ENCODE measurements around the gene HS6ST2. TPM values are rescaled to one million over a fixed set of nuclear protein-coding genes. Genes with fewer than 3 reads are reported as not detected.

The HS6ST2 gene
- total RNA-seq, 1 experiment from 2014 or later = 0.26 TPM

GRCh38 chrX:132751063-132751690 lies 207.3 kb downstream of the HS6ST2 start:
- no TSS peak for BruUV-seq (replicated peaks)
- ChIA-PET CTCF (no interaction called here), POLR2A (no interaction called here)
- ATAC-seq (no peak), DNase-seq (ENCODE audit: low read depth, low spot score) (no peak)
- no peak for TF ChIP-seq REST (IDR thresholded peaks at IDR 0.05; ENCODE audit: insufficient read depth in 1 of 2, low read depth in 2 of 2, low read length in 1 of 2)
- TF ChIP-seq CTCF (IDR thresholded peaks at IDR 0.05) = no peak
- TF ChIP-seq POLR2AphosphoS5 (IDR thresholded peaks at IDR 0.05; ENCODE audit: low read depth, low read length) = no peak
- TF ChIP-seq TCF7L2 (IDR thresholded peaks at IDR 0.05; ENCODE audit: low read depth, low read length) = no peak
- no peak for TF ChIP-seq SIN3A (IDR thresholded peaks at IDR 0.05; ENCODE audit: borderline replicate concordance, insufficient read depth, low read depth, low read length)
- intact Hi-C loops (cut with micrococcal nuclease; ENCODE audit: unreplicated experiment) (no loop called here), in situ Hi-C loops (cut with HindIII; ENCODE audit: low pct_unique_long_range_greater_than_20kb, low sequenced_read_pairs) (no loop called here)
- H3K27ac ChIP-seq (ENCODE audit: low read length) = no peak overlapping the region
- no peaks in the 10 kb centered on the region for H3K9me3 ChIP-seq (ENCODE audit: control insufficient read depth, insufficient read depth, low read depth, low read length)
- H3K36me3 ChIP-seq (ENCODE audit: control insufficient read depth, insufficient read depth, low read length) = no peaks in the 10 kb centered on the region
- no peak overlapping the region for H3K4me3 ChIP-seq (ENCODE audit: low read depth in 2 of 2, low read length in 2 of 2)
- no peaks in the 10 kb centered on the region for H3K4me1 ChIP-seq (ENCODE audit: control insufficient read depth, insufficient read depth, low read length)
- H3K27me3 ChIP-seq (ENCODE audit: control insufficient read depth, insufficient read depth, low read length) = no peaks in the 10 kb centered on the region

GRCh38 chrX:132750331-132751062 lies 207.9 kb downstream of the HS6ST2 start:
- POLR2A ChIA-PET = no interaction called here
- CTCF ChIA-PET = no interaction called here
- TF ChIP-seq SIN3A (IDR thresholded peaks at IDR 0.05; ENCODE audit: borderline replicate concordance, insufficient read depth, low read depth, low read length) = no peak
- TF ChIP-seq POLR2AphosphoS5 (IDR thresholded peaks at IDR 0.05; ENCODE audit: low read depth, low read length) = no peak
- TF ChIP-seq TCF7L2 (IDR thresholded peaks at IDR 0.05; ENCODE audit: low read depth, low read length) = no peak
- no peak for TF ChIP-seq REST (IDR thresholded peaks at IDR 0.05; ENCODE audit: insufficient read depth in 1 of 2, low read depth in 2 of 2, low read length in 1 of 2)
- TF ChIP-seq CTCF (IDR thresholded peaks at IDR 0.05) = no peak
- in situ Hi-C loops (cut with HindIII; ENCODE audit: low pct_unique_long_range_greater_than_20kb, low sequenced_read_pairs) (no loop called here), intact Hi-C loops (cut with micrococcal nuclease; ENCODE audit: unreplicated experiment) (no loop called here)
- no peaks in the 10 kb centered on the region for H3K4me1 ChIP-seq (ENCODE audit: control insufficient read depth, insufficient read depth, low read length)
- ATAC-seq (no peak), DNase-seq (ENCODE audit: low read depth, low spot score) (no peak)
- no peaks in the 10 kb centered on the region for H3K36me3 ChIP-seq (ENCODE audit: control insufficient read depth, insufficient read depth, low read length)
- no peaks in the 10 kb centered on the region for H3K9me3 ChIP-seq (ENCODE audit: control insufficient read depth, insufficient read depth, low read depth, low read length)
- no peak overlapping the region for H3K27ac ChIP-seq (ENCODE audit: low read length)
- H3K27me3 ChIP-seq (ENCODE audit: control insufficient read depth, insufficient read depth, low read length) = no peaks in the 10 kb centered on the region
- no TSS peak for BruUV-seq (replicated peaks)
- H3K4me3 ChIP-seq (ENCODE audit: low read depth in 2 of 2, low read length in 2 of 2) = no peak overlapping the region
